Panc1 (cell line): ENCODE measurements around the gene ARHGAP32.

ENCODE experiments used
- POLR2AphosphoS5 ChIP-seq: IDR thresholded peaks from 2 replicates; pipeline ENCODE4 v1.6.1; 2012; ENCODE audit warnings: mild to moderate bottlenecking, low read depth, low read length, moderate library complexity
- TCF7L2 ChIP-seq: IDR thresholded peaks from 2 replicates; pipeline ENCODE4 v1.6.1; 2011; ENCODE audit warnings: mild to moderate bottlenecking, low read depth, low read length, inconsistent platforms
- TF ChIP-seq, protein P1 (sequence below): fragments of 450-650 bp; IDR thresholded peaks from 2 replicates; pipeline ENCODE4 v1.5.1; 2017; ENCODE audit warnings: mild to moderate bottlenecking
- TF ChIP-seq, protein P2 (sequence below), 2 experiments: IDR thresholded peaks; 2 replicates each; pipeline ENCODE4 v1.6.1; 2011 to 2012; ENCODE audit warnings: low read depth in 2 of 2, control low read depth in 1 of 2, low read length in 1 of 2, mild to moderate bottlenecking in 1 of 2, moderate library complexity in 1 of 2; ENCODE audit not compliant: insufficient read depth in 1 of 2

GRCh38 chr11:129109701-129110100, 82.4 kb downstream of the ARHGAP32 start:
- TF ChIP-seq, protein P1, sequence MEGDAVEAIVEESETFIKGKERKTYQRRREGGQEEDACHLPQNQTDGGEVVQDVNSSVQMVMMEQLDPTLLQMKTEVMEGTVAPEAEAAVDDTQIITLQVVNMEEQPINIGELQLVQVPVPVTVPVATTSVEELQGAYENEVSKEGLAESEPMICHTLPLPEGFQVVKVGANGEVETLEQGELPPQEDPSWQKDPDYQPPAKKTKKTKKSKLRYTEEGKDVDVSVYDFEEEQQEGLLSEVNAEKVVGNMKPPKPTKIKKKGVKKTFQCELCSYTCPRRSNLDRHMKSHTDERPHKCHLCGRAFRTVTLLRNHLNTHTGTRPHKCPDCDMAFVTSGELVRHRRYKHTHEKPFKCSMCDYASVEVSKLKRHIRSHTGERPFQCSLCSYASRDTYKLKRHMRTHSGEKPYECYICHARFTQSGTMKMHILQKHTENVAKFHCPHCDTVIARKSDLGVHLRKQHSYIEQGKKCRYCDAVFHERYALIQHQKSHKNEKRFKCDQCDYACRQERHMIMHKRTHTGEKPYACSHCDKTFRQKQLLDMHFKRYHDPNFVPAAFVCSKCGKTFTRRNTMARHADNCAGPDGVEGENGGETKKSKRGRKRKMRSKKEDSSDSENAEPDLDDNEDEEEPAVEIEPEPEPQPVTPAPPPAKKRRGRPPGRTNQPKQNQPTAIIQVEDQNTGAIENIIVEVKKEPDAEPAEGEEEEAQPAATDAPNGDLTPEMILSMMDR = no peak
- TF ChIP-seq POLR2AphosphoS5 (no peak), TCF7L2 (0 out of 2 replicates have a peak, but pooled peaks have one; percentile 43)
- TF ChIP-seq, protein P2, sequence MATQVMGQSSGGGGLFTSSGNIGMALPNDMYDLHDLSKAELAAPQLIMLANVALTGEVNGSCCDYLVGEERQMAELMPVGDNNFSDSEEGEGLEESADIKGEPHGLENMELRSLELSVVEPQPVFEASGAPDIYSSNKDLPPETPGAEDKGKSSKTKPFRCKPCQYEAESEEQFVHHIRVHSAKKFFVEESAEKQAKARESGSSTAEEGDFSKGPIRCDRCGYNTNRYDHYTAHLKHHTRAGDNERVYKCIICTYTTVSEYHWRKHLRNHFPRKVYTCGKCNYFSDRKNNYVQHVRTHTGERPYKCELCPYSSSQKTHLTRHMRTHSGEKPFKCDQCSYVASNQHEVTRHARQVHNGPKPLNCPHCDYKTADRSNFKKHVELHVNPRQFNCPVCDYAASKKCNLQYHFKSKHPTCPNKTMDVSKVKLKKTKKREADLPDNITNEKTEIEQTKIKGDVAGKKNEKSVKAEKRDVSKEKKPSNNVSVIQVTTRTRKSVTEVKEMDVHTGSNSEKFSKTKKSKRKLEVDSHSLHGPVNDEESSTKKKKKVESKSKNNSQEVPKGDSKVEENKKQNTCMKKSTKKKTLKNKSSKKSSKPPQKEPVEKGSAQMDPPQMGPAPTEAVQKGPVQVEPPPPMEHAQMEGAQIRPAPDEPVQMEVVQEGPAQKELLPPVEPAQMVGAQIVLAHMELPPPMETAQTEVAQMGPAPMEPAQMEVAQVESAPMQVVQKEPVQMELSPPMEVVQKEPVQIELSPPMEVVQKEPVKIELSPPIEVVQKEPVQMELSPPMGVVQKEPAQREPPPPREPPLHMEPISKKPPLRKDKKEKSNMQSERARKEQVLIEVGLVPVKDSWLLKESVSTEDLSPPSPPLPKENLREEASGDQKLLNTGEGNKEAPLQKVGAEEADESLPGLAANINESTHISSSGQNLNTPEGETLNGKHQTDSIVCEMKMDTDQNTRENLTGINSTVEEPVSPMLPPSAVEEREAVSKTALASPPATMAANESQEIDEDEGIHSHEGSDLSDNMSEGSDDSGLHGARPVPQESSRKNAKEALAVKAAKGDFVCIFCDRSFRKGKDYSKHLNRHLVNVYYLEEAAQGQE (IDR thresholded peaks at IDR 0.05; ENCODE audit: insufficient read depth in 1 of 2, low read depth in 2 of 2, low read length in 1 of 2) = no peak
